Measurements from ENCODE around the gene HMG20B. TPM values are rescaled to one million over a fixed set of nuclear protein-coding genes. Genes with fewer than 3 reads are reported as not detected.
A peak's percentile ranks its signal among the peaks of the same experiment; 100 is the strongest.

HMG20B gene
- total RNA-seq, 1 donor from 2014 or later = 51.4 TPM

- no peaks in the 10 kb centered on the region for H3K27me3 ChIP-seq
- peaks cover 13% of the 10 kb centered on the region for H3K4me1 Mint-ChIP-seq
Measured at GRCh38 chr19:3537101-3537437, 35.7 kb upstream of the HMG20B start.

GRCh38 chr19:3537438-3538240 lies 35.1 kb upstream of the HMG20B start:
- TF ChIP-seq CTCF (IDR thresholded peaks at IDR 0.05) (no peak), EZH2 (IDR thresholded peaks at IDR 0.05) (no peak), EZH2phosphoT487 (IDR thresholded peaks at IDR 0.05) (no peak)
- Histone ChIP-seq H3K9me3 (ENCODE audit: low read depth) (no peaks in the 10 kb centered on the region), H3K36me3 (no peaks in the 10 kb centered on the region), H4K20me1 (ENCODE audit: low read depth) (peaks cover 31% of the 10 kb centered on the region), H3K4me1 (no peaks in the 10 kb centered on the region), H3K27ac (no peak overlapping the region), H3K9ac (no peak overlapping the region), H3K79me2 (ENCODE audit: low read depth) (no peaks in the 10 kb centered on the region), H3F3A (ENCODE audit: low read depth) (peaks cover 6% of the 10 kb centered on the region), H3K27me3 (no peaks in the 10 kb centered on the region), H2AFZ (replicated peaks) (no peak overlapping the region), H3K4me2 (no peak overlapping the region), H3K4me3 (no peak overlapping the region)
- peaks cover 12% of the 10 kb centered on the region for H3K27me3 Mint-ChIP-seq (ENCODE audit: insufficient read depth, low read depth)
- peaks cover 14% of the 10 kb centered on the region for H3K36me3 Mint-ChIP-seq
- no peak overlapping the region for H3K27ac Mint-ChIP-seq
- no peaks in the 10 kb centered on the region for H3K9me3 Mint-ChIP-seq
- DNase-seq (ENCODE audit: low spot score) = no peak
- no peak overlapping the region for H3K4me3 Mint-ChIP-seq
- H3K4me1 Mint-ChIP-seq = peaks cover 13% of the 10 kb centered on the region

More at GRCh38 chr19:3537101-3537437, 35.7 kb upstream of the HMG20B start:
- Histone ChIP-seq H4K20me1 (ENCODE audit: low read depth) (peaks cover 31% of the 10 kb centered on the region), H3K4me3 (no peak overlapping the region), H3F3A (ENCODE audit: low read depth) (peaks cover 6% of the 10 kb centered on the region), H3K36me3 (no peaks in the 10 kb centered on the region), H3K79me2 (ENCODE audit: low read depth) (no peaks in the 10 kb centered on the region), H3K4me1 (no peaks in the 10 kb centered on the region), H3K9me3 (ENCODE audit: low read depth) (no peaks in the 10 kb centered on the region), H3K4me2 (no peak overlapping the region), H2AFZ (replicated peaks) (no peak overlapping the region), H3K9ac (no peak overlapping the region), H3K27ac (no peak overlapping the region)
- peaks cover 12% of the 10 kb centered on the region for H3K27me3 Mint-ChIP-seq (ENCODE audit: insufficient read depth, low read depth)
- H3K27ac Mint-ChIP-seq = no peak overlapping the region
- no peak for DNase-seq (ENCODE audit: low spot score)
- H3K36me3 Mint-ChIP-seq = peaks cover 14% of the 10 kb centered on the region
- H3K9me3 Mint-ChIP-seq = no peaks in the 10 kb centered on the region
- H3K4me3 Mint-ChIP-seq = no peak overlapping the region
- TF ChIP-seq EZH2phosphoT487 (IDR thresholded peaks at IDR 0.05) (no peak), EZH2 (IDR thresholded peaks at IDR 0.05) (no peak), CTCF (IDR thresholded peaks at IDR 0.05) (no peak)

- DNase-seq (ENCODE audit: low spot score) = no peak
- Histone ChIP-seq H3K79me2 (ENCODE audit: low read depth) (no peaks in the 10 kb centered on the region), H3K4me3 (no peak overlapping the region), H3K4me1 (no peaks in the 10 kb centered on the region), H3K27ac (no peak overlapping the region), H3K9ac (no peak overlapping the region), H3K4me2 (no peak overlapping the region), H2AFZ (replicated peaks) (no peak overlapping the region), H3K9me3 (ENCODE audit: low read depth) (no peaks in the 10 kb centered on the region), H3F3A (ENCODE audit: low read depth) (peaks cover 6% of the 10 kb centered on the region), H3K36me3 (no peaks in the 10 kb centered on the region), H4K20me1 (ENCODE audit: low read depth) (peaks cover 31% of the 10 kb centered on the region), H3K27me3 (no peaks in the 10 kb centered on the region)
- peaks cover 13% of the 10 kb centered on the region for H3K36me3 Mint-ChIP-seq
- H3K27me3 Mint-ChIP-seq (ENCODE audit: insufficient read depth, low read depth) = peaks cover 12% of the 10 kb centered on the region
- H3K4me1 Mint-ChIP-seq = peaks cover 13% of the 10 kb centered on the region
- H3K4me3 Mint-ChIP-seq = peak overlapping the region; percentile 21
- no peaks in the 10 kb centered on the region for H3K9me3 Mint-ChIP-seq
- H3K27ac Mint-ChIP-seq = peak overlapping the region; percentile 46
- TF ChIP-seq EZH2 (IDR thresholded peaks at IDR 0.05) = no peak
- TF ChIP-seq EZH2phosphoT487 (IDR thresholded peaks at IDR 0.05) = no peak
- no peak for TF ChIP-seq CTCF (IDR thresholded peaks at IDR 0.05)
Measured at GRCh38 chr19:3538258-3538929, 34.4 kb upstream of the HMG20B start.
